ENCODE measurements around the gene SNED1. TPM values are rescaled to one million over a fixed set of nuclear protein-coding genes. Genes with fewer than 3 reads are reported as not detected.

The SNED1 gene
- polyA plus RNA-seq, 3 donors, result 3.3 to 18.1 (median 17.8) TPM

DNA sequence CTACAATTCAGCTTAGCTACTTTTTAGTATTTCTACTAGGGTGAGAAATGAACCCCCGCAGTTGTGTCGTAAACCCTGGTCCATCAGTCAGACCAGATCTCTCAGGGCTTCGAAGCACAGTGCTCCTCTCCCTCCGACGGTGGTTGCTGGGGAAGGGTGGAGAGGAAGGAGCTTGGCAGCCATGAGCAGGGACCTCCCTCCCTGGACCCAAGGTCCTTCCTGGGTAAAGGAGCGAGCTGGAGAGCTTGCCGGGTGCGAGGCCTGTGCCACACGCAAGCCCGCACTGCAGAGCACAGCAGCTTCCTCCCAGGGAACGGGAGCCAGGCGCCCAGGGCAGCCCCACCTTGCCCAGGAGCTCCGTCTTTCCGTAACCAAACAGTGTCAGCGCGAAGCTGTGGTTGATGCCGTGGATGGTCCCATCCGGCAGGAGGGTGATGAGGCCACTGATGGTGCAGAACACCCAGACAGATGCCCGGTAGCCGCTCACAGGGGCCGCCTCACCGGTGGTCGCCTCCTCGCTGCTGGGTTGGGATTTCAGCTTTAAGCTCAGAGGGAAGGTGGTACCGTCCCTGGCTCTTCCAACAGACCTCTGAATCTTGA, 138.3 kb downstream of the SNED1 start:
- WGBS, 3 donors, result 96 to 99% (median 97%) methylated on average over 25 of the region's 25 CpGs
- H3K27ac ChIP-seq (ENCODE audit: low read depth, low read length), result no peak overlapping the region

DNA sequence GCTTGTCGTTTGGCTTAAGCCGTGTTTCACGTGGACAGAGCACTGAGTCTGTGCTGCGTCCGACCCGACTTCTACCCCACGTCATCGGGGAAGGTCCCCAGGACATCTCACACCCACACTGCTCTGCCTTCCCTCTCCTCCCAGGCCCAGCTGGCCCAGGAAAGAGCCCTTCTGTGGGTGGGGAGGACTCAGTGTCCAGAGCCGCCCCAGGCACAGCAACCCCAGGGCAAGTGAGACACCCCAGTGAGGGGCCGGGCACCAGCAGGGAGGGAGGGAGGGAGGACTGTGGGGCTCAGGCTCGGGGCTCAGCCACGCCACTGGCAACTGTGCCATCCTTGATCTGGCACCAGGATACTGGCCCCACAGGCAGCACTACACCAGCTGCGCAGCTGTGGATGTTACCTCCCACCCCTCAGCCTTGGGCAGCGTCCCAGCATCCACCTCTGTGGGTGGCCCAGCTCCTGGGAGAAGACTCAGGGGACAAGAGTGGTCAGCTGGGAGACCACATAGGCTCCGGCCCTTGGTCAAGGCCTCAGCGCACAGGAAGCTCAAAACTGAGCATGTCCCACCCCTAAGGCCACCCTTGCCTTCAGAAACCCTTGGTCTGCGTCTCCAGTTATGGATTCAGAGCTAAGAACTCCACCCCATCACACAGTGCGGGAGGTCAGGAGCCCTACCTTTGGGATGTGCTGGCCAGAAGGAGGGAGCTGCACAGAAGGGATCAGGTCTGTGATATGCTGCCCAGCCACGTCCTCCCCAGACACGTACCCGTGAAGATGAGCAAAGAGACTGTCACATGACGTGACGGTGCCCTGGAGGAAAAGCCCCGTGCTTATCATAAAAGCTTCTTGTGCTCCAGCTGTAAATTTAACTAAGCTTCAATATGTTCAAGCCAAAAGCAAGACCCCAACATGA, 139.1 kb downstream of the SNED1 start:
- WGBS, 3 donors, result 89 to 93% (median 90%) methylated on average over 24 of the region's 24 CpGs
- no peak overlapping the region for H3K27ac ChIP-seq (ENCODE audit: low read depth, low read length)

DNA sequence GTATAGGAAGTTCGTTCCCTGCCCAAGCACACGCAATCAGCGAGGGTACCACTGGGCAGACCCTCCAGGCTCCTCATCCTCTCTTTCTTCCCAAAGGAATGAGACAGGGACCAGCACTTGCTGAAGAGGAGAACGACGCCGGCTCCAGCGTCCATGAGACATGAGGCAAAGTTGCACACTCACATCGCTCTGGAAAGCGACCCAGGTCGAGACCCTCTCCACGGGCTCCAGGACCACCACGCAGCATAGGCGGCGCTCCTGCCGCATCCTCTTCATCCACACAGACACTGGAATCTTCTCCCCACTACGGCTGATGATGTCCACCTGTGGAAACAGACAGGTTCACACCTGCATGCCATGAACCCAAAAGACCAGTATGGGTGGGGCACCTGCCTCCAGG, 140.1 kb downstream of the SNED1 start:
- WGBS, 3 donors, result 96% methylated on average over 16 of the region's 16 CpGs
- no peak overlapping the region for H3K27ac ChIP-seq (ENCODE audit: low read depth, low read length)

DNA sequence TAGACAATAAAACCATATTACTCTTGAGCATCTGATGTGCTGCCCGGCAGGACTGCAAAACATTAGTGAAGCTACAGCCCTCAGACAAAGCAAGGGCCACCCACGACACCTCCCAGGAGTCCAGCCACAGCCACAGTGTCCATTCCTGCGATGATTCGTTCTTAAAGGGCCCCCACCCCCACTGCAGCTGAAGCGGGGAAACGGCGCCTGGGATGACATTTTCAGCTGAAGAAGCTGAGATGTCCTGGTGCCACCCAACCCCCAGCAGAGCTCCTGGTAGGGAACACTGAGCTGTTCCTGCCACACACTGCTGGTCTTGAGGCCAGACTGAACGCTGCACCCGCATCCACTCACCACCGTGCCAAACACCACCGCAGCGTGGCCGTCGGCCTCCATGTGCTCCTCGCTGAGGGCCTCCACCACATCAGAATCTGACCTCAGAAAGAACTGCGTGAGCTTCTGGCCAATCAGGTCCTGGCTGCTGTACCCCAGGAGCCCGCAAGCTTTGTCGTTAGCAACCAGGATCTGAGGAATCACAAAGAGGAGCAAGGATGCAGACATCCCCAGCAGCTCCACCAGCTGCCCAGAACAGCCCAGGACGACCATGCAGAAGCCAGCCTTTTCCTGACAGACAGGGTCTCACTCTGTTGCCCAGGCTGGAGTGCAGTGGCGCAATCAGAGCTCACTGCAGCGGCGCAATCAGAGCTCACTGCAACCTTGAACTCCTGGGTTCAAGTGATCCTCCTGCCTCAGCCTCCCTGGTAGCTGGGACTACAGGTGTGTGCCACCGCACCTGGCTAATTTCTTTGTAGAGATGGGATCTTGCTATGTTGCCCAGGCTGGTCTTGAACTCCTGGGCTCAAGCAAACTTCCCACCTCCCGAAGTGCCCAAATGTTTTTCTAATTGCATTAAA, 141.4 kb downstream of the SNED1 start:
- WGBS, 3 donors, result 95 to 97% (median 95%) methylated on average over 24 of the region's 24 CpGs
- no peak overlapping the region for H3K27ac ChIP-seq (ENCODE audit: low read depth, low read length)

- 93 to 97% (median 96%) methylated on average over 10 of the region's 10 CpGs for WGBS, 3 donors
- no peak overlapping the region for H3K27ac ChIP-seq (ENCODE audit: low read depth, low read length)
These were observed 142.0 kb downstream of the SNED1 start for GRCh38 chr2:241140445-241140840.

GRCh38 chr2:241141214-241141770, 142.9 kb downstream of the SNED1 start:
- 93 to 95% (median 94%) methylated on average over 14 of the region's 14 CpGs for WGBS, 3 donors
- H3K27ac ChIP-seq (ENCODE audit: low read depth, low read length), result no peak overlapping the region

DNA sequence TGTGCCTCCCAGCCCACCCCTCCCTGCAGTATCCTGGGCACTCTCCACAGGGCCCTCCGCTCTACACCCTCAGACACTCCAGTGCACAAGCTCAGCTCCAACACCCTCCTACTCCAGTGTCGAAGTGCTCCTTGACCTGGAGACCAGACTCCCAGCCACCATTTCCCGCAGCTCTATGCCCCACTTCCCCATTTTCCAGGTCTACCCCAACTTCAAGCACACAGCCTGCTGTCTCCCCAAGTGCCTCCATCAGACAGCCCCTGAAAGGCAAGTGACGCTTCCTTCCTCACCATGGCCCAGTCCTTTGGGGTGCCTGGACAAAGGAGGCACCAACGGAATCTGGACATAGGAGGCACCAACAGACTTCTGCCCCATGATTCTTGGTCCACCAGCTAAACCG, 143.6 kb downstream of the SNED1 start:
- 92 to 95% (median 94%) methylated on average over 6 of the region's 6 CpGs for WGBS, 3 donors
- H3K27ac ChIP-seq (ENCODE audit: low read depth, low read length), result no peak overlapping the region

GRCh38 chr2:241142593-241142992, 144.2 kb downstream of the SNED1 start:
- no peak overlapping the region for H3K27ac ChIP-seq (ENCODE audit: low read depth, low read length)
- 62 to 90% (median 90%) methylated on average over 9 of the region's 9 CpGs for WGBS, 3 donors

Other genes starting within 250 kb of the SNED1 start
- gene KIF1A, start 178.4 kb upstream of the SNED1 start, polyA plus RNA-seq, result 10 to 100 TPM in 1 of 3 donors, under 1 TPM in 2; 0.11 to 18.6 (median 0.18) TPM
- under 1 TPM; 0.34 to 0.80 (median 0.39) TPM for gene AGXT, start 129.8 kb upstream of the SNED1 start, polyA plus RNA-seq
- gene MAB21L4, start 102.5 kb upstream of the SNED1 start, polyA plus RNA-seq, result under 1 TPM in 2 of 3 donors, not detected in 1; 0.37 to 0.48 TPM
- 1 to 10 TPM in 1 of 3 donors, under 1 TPM in 2; 0.01 to 1.3 (median 0.02) TPM for gene CROCC2, start 92.3 kb upstream of the SNED1 start, polyA plus RNA-seq
- gene MTERF4, start 103.7 kb downstream of the SNED1 start, polyA plus RNA-seq, result 10 to 100 TPM; 23.5 to 34.8 (median 24.4) TPM
- gene PASK, start 150.9 kb downstream of the SNED1 start, polyA plus RNA-seq, result 1 to 10 TPM; 2.8 to 3.7 (median 3.4) TPM
- gene PPP1R7, start 151.8 kb downstream of the SNED1 start, polyA plus RNA-seq, result 10 to 100 TPM; 43.4 to 71.8 (median 56.7) TPM
- 1 to 10 TPM in 1 of 3 donors, under 1 TPM in 2; 0.44 to 2.5 (median 0.56) TPM for gene ANO7, start 190.1 kb downstream of the SNED1 start, polyA plus RNA-seq

All from adipose tissue (tissue), 3 donors.